ENCODE measurements around the gene ADAMTSL4. TPM values are rescaled to one million over a fixed set of nuclear protein-coding genes. Genes with fewer than 3 reads are reported as not detected.
A peak's percentile ranks its signal among the peaks of the same experiment; 100 is the strongest.
"Not testable (repeated sequence)": the region's sequence is repeated elsewhere in the genome, so short reads cannot be mapped to it uniquely, and the experiment has no call there.

ADAMTSL4 gene
- total and polyA plus RNA-seq, 9 of the 15 experiments (the other 6 are each of a cell fraction or from before 2014, with no cell fraction given): 12.7 to 212 (median 35.6) TPM

DNA sequence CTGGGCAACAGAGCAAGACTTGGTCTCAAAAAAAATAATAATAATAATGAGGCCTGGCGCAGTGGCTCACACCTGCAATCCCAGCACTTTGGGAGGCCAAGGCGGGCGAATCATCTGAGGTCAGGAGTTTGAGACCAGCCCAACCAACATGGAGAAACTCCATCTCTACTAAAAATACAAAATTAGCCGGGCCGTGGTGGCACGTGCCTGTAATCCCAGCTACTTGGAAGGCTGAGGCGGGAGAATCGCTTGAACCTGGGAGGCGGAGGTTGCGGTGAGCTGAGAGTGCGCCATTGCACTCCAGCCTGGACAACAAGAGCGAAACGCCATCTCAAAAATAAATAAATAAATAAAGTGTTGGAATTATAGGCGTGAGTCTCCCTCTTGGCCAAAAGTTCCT is 32.8 kb downstream of the ADAMTSL4 start:
- in situ Hi-C loops (cut with MboI); H3K9ac ChIP-seq (ENCODE audit: insufficient read depth in 1 of 2, low read depth in 2 of 2, low read length in 2 of 2); H3K27me3 ChIP-seq (ENCODE audit: control insufficient read depth in 2 of 2, insufficient read depth in 2 of 2, low read length in 2 of 2); CTCF ChIA-PET (ENCODE audit: low intra/inter-chr PET ratio); H3K4me3 ChIP-seq; DNase-seq (ENCODE audit: extremely low read depth in 1 of 4, low spot score in 3 of 4); ATAC-seq; H3K4me1 ChIP-seq (replicated peaks in 1 of 2; ENCODE audit: control insufficient read depth in 2 of 2, insufficient read depth in 2 of 2, low read length in 2 of 2); H3K27ac ChIP-seq (ENCODE audit: extremely low read depth, low read depth, low read length); BruUV-seq (replicated peaks); FAIRE-seq; H3K9me1 ChIP-seq (ENCODE audit: control insufficient read depth, insufficient read depth, low read length); intact Hi-C loops (cut with micrococcal nuclease); H2AFZ ChIP-seq (ENCODE audit: low read depth, low read length); H3K9me3 ChIP-seq (replicated peaks; ENCODE audit: control insufficient read depth, insufficient read depth, low read depth, low read length); H3K4me2 ChIP-seq (ENCODE audit: insufficient read depth, low read length): not testable (repeated sequence)
- Histone ChIP-seq H4K20me1 (replicated peaks; ENCODE audit: control insufficient read depth, insufficient read depth, low read length) (peaks cover 22% of the 10 kb centered on the region), H3K36me3 (ENCODE audit: control insufficient read depth, insufficient read depth, low read length) (peaks cover 21% of the 10 kb centered on the region), H3K79me2 (ENCODE audit: control insufficient read depth, insufficient read depth, low read length) (peaks cover 34% of the 10 kb centered on the region)
- 90% methylated on average over 14 of the region's 14 CpGs for WGBS (ENCODE audit: insufficient coverage, low coverage, missing lambda C conversion rate)
- TF ChIP-seq, protein P1, sequence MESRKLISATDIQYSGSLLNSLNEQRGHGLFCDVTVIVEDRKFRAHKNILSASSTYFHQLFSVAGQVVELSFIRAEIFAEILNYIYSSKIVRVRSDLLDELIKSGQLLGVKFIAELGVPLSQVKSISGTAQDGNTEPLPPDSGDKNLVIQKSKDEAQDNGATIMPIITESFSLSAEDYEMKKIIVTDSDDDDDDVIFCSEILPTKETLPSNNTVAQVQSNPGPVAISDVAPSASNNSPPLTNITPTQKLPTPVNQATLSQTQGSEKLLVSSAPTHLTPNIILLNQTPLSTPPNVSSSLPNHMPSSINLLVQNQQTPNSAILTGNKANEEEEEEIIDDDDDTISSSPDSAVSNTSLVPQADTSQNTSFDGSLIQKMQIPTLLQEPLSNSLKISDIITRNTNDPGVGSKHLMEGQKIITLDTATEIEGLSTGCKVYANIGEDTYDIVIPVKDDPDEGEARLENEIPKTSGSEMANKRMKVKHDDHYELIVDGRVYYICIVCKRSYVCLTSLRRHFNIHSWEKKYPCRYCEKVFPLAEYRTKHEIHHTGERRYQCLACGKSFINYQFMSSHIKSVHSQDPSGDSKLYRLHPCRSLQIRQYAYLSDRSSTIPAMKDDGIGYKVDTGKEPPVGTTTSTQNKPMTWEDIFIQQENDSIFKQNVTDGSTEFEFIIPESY (CRISPR knock-in tag; IDR thresholded peaks at IDR 0.05): peak; percentile 54; the same call in 1 of the 2 replicates
- POLR2A ChIA-PET: interaction anchor here (0.8 kb wide), 1 partner anchor 38 kb away, joined by 3 read pairs; no protein-coding TSS in a partner anchor

DNA sequence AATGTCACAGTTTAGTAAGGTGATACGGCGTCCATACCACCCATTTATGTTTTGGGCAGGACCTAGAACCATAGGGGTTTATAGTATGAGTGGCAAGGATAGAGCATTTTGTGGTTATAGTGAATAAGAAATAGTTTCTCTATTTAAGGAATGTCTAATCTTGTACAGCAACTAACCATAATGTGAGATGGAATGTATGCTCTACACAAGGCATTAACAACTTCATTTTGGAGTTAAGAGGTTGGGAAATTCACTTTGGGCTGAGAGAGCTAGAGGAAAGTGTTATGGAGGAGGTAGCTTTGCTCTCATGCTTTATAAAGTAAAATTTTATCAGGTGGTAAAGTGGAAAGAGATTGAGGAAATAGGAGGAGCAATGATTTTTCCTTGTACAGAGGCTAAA is 33.2 kb downstream of the ADAMTSL4 start:
- FAIRE-seq (no peak), ATAC-seq (no peak), DNase-seq (ENCODE audit: extremely low read depth in 1 of 4, low spot score in 3 of 4) (no peak)
- no TSS peak for BruUV-seq (replicated peaks)
- intact Hi-C loops (cut with micrococcal nuclease): no loop called here
- peaks cover 30% of the 10 kb centered on the region for H3K79me2 ChIP-seq (ENCODE audit: control insufficient read depth, insufficient read depth, low read length)
- no peak overlapping the region for H3K9ac ChIP-seq (ENCODE audit: insufficient read depth in 1 of 2, low read depth in 2 of 2, low read length in 2 of 2)
- H4K20me1 ChIP-seq (replicated peaks; ENCODE audit: control insufficient read depth, insufficient read depth, low read length): peaks cover 17% of the 10 kb centered on the region
- peaks cover 16% of the 10 kb centered on the region for H3K36me3 ChIP-seq (ENCODE audit: control insufficient read depth, insufficient read depth, low read length)
- no peak overlapping the region for H2AFZ ChIP-seq (ENCODE audit: low read depth, low read length)
- H3K27ac ChIP-seq (ENCODE audit: extremely low read depth, low read depth, low read length): no peak overlapping the region
- 88% methylated on average over 2 of the region's 2 CpGs for WGBS (ENCODE audit: insufficient coverage, low coverage, missing lambda C conversion rate)
- in situ Hi-C loops (cut with MboI): no loop called here
- no peak overlapping the region for H3K4me2 ChIP-seq (ENCODE audit: insufficient read depth, low read length)
- no peaks in the 10 kb centered on the region for H3K9me3 ChIP-seq (replicated peaks; ENCODE audit: control insufficient read depth, insufficient read depth, low read depth, low read length)
- CTCF ChIA-PET (ENCODE audit: low intra/inter-chr PET ratio): no interaction called here
- no peaks in the 10 kb centered on the region for H3K27me3 ChIP-seq (ENCODE audit: control insufficient read depth in 2 of 2, insufficient read depth in 2 of 2, low read length in 2 of 2)
- POLR2A ChIA-PET: interaction anchor here (0.8 kb wide), 1 partner anchor 38 kb away, joined by 3 read pairs; no protein-coding TSS in a partner anchor
- H3K4me1 ChIP-seq (replicated peaks in 1 of 2; ENCODE audit: control insufficient read depth in 2 of 2, insufficient read depth in 2 of 2, low read length in 2 of 2): peaks cover 5 to 10% of the 10 kb centered on the region in 2 experiments; a peak in 4 of 5 replicates
- H3K9me1 ChIP-seq (ENCODE audit: control insufficient read depth, insufficient read depth, low read length): no peaks in the 10 kb centered on the region
- TF ChIP-seq IRF2 (CRISPR knock-in tag; IDR thresholded peaks at IDR 0.05) (no peak), HNRNPH1 (optimal IDR thresholded peaks at IDR 0.05; ENCODE audit: low read depth, low read length) (no peak), ZNF146 (CRISPR knock-in tag; IDR thresholded peaks at IDR 0.05; ENCODE audit: unreplicated experiment) (no peak), SETDB1 (IDR thresholded peaks at IDR 0.05; ENCODE audit: low read length) (no peak)
- H3K4me3 ChIP-seq: no peak overlapping the region

Data from K562 (cell line).